HG03520 (cell line): ENCODE results near the gene WFIKKN2.

Experiments
- ATAC-seq: cut with Tn5 transposase; IDR thresholded peaks from one replicate; pipeline ENCODE4 v1.9.1; 2021; ENCODE audit warnings: mild to moderate bottlenecking, moderate library complexity; ENCODE audit not compliant: unreplicated experiment

The WFIKKN2 gene

GRCh38 chr17:50833510-50834428 lies 1.6 kb upstream of the WFIKKN2 start:
- no peak for ATAC-seq

- no peak for ATAC-seq
Observed at GRCh38 chr17:50834429-50835300, 721 bp upstream of the WFIKKN2 start.

GRCh38 chr17:50836826-50837225 lies 1.4 kb downstream of the WFIKKN2 start:
- no peak for ATAC-seq

DNA sequence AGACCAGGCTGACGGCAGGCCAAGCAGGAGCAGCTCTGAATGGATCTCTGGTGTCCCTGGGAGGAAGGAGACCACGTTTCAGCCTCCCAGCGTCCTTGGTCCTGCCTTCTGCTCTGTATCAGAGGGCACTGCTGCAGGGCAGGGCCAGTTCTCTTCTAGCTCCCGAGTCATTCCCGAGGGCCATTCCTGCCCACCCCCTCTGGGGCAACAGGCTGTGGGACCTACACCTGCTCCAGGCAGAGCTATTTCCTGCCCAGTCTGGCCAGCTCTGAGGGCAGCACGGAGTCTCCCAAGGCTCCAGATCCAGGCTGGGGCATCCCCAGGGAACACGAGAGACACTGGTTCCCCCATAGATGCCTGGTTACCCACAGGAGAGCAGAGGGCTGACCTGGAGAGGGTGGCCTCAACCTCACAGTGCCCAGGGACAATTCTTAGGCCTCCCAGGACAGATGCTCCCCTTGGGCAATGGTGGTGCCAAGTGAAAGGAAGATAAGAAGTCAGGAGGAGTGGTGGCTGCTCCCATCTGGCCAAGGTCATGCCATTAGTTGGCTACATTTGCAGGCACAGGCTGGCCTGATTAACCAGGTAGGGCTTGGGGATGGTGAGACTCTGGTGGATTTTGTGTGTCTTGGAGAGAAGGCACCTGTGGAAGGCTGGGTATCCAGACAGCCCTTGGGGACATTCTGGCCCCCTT lies 2.0 kb downstream of the WFIKKN2 start:
- ATAC-seq: no peak

DNA sequence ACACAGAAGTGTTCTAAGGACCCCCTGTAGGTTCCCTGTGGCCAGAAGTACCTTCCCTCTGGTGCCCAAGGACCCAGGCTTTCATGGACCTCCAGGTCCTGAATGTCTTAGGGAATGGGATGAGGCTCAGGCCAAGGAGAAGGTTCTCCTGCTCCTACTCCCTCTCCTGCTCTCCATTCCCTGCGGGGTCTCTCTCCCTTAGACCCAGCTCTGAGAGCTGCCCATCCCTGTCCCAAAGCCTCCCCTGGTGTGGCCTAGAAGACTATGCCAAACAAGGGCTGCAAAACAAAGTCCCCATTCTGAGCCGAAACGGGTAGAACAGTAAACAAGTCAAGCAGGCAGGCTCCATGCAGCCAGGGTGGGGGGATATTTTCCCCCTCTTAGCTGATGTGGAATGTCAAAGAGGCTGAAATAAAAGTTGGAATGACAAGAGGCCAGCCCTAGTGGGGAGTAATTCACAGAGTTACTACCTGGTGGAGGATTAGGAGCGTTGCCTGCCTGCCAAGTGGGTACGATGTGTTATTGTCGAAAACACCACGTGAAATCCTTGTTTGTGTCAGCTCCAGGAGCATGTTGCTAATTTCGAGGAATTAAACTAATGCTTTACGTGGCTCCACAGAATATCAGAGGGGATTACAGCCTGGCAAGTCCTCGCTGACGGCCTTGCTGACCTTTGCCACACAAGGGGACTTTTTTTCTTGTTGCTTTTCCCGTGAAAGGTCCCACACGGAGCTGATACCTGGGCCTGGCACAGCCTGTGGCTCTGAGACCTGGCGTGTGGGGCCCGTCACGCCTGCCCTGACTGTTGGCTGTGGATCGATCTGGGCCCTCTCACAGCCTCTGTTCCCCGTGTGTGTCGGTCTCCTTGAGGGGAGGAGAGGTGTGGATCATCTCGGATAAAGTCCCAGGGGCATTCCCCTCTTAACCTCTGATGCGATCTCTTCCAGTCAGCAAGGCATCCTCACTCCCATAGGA lies 2.9 kb downstream of the WFIKKN2 start:
- no peak for ATAC-seq

DNA sequence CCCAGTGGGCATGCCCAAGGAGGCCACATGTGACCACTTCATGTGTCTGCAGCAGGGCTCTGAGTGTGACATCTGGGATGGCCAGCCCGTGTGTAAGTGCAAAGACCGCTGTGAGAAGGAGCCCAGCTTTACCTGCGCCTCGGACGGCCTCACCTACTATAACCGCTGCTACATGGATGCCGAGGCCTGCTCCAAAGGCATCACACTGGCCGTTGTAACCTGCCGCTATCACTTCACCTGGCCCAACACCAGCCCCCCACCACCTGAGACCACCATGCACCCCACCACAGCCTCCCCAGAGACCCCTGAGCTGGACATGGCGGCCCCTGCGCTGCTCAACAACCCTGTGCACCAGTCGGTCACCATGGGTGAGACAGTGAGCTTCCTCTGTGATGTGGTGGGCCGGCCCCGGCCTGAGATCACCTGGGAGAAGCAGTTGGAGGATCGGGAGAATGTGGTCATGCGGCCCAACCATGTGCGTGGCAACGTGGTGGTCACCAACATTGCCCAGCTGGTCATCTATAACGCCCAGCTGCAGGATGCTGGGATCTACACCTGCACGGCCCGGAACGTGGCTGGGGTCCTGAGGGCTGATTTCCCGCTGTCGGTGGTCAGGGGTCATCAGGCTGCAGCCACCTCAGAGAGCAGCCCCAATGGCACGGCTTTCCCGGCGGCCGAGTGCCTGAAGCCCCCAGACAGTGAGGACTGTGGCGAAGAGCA lies 4.4 kb downstream of the WFIKKN2 start:
- ATAC-seq: no peak

GRCh38 chr17:50840311-50840851 lies 5.0 kb downstream of the WFIKKN2 start:
- no peak for ATAC-seq

DNA sequence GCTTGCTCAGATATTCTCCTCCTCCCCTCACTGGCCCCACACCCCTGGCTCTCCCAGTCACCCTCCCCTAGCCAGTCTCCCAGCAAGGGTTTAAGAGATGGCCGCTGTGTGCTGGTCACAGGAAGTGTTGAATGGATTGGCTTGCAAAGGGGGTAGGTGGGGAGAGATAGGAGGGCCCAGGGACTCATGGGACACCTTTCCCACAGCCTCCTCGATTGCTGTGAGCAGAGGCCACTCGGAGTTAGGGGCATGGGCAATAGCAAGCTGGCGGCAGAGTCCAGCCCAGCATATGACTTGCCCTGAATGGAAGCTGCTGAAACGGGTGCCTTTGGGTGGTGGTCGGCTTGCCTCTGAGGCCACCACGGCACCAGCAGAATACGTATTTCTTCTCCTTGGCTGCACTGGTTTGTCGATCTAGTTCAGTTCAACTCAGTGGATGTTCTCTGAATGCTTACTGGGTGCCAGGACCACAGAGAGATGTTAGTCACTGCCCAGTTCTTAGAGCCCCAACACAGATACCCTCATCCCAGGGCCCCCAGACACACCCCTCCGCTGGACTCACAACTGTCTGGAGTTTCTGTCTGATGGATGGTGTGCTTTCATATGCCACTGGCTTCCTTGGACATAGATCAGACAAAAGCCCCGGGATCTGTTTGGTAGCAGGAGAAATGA lies 6.0 kb downstream of the WFIKKN2 start:
- ATAC-seq: no peak

DNA sequence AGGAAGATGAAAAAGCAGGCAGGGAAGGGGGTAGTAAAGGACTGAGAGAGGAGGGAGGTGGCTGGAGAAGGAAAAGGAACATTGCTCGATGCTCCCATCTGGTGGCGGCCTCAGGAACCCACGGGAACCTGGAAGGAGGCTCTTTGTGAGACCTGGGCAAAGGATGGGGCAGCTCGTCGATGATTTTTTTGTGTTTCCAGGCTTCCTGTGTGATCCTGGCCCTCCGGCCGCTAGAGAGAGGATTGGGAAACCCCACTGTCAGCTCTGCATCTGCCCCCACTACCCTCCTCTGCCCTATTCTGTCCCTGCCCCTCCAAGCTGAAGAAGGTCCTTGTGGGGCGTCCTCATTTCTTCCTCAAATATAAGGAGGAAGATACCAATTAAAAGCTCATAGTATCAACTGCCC lies 6.6 kb downstream of the WFIKKN2 start:
- no peak for ATAC-seq

DNA sequence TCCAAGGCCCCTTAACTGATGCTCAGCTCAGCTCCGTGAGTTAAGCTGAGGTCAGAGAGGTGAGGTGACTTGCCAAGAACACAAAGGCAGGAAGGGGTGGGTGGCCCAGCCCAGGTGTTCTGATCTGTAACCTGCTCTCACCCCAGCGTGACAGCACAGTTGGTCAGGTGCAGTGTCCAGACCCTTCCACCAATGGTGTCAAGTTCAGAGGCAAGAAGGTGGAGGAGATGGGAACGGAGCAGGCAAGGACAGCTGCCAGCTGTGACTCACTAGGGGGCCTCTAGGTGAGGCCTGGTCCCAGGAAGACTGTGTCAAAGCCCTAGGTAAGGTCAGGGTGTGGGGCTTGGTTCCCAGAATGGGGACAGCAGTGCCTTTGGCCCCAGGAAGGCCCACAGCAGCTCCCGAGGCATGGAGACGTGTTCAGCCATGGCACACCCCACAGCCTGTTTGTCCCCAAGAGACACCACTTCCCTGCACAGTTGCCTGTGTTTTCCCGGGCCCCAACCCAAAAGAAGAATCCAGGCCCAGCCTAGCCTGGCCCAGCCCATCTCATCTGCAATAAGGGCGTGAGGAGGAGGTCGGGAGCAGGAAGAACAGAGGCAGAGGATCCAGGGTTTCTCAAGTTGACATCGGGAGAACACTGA lies 7.2 kb downstream of the WFIKKN2 start:
- no peak for ATAC-seq

DNA sequence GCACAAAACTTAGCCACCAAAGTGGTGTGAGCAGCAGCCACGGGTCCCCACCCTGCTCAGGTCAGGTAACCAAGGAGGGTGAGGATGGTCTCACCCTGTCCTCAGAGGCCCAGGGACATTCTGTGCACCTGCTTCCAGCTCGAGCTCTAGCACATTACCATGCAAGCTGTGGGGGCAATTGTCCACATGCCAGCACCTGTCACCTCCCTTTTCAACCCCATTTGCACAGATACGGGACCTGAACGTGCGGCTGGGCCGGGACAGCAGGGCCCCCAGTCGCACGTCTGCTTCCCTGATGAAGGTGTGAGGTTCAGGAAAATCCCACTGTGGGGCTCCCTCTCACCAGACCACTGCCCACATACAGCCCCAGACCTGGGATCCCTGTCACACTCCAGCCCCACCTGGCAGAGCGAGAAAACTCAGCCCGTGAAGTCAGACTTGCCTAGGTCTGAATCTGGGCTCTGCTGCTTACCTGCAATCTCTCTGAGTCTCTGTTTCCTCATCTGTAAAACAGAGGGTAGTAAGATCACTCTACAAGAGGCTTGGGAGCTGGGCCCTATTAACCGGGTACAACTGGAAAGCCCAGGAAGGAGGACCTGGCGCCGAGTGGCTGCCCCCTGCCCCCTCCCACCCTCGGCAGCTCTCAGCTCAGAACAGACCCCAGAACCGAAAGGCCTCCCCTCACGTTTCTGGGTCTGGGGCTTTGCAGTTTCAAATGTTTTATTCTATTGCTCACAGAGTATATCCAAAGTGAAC lies 7.9 kb downstream of the WFIKKN2 start:
- no peak for ATAC-seq

- ATAC-seq: no peak
Observed at GRCh38 chr17:50844117-50844700, 8.8 kb downstream of the WFIKKN2 start.

DNA sequence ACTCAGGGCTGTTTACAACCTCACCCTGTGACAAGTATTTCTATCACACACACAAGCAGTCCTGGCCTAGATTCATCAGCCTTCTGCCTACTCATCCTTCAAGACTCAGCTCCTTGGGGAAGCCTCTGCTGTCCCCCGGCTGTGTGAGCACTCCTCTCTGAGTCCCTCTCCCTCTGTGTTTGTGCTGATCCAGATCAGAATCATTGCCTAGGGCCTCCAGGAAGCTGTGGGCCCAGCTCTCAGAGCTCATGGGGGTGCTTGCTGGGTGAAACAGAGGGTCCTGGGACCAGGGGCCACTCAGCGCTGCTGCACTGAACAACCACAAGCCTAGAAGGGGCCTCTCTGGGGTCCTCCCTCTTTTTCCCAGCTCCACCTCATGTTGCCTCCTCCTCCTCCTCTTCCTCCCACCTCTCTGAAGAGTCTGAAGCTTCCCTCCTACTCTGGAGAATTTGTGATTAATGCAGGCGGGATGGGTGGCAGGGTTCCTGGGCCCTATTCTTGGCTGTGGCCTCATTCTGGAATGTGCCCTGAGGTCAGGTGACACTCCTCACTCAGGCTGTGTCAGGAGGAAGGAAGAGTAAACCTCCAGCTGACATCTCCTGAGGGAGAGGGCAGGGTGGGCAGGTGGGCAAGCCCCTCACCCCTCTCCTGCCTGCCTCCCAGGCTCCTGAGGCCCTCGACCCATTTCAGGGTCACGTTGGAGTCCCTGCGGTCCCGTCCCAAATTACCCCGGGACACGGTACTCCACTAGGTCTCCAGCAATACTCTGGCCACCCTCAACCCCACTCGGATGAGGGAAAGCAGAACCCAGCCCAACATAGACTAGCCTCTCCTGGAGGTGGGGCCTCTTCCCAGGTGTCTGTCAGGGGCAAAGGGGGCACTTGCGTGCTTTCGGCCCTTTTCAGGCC lies 10.1 kb downstream of the WFIKKN2 start:
- no peak for ATAC-seq

DNA sequence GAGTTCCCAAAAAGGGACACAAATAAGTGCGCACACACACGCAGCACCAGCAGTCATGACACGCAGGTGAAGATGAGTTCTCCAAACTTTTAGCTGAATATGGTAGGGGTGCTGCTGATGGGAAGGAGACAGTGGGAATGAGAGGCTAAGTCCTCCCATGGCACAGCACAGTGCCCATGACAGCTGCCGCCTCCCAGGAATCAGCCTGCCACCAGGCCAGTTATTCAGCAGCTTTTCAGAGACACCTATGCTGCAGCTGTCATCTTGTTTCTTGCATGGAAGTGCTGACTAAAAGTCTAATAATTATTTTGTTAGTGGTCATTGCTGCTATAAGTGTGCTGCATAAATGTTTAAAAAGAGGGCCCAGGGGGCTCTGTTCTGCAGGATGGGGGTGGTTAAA lies 12.2 kb downstream of the WFIKKN2 start:
- no peak for ATAC-seq

GRCh38 chr17:50848039-50848438 lies 12.7 kb downstream of the WFIKKN2 start:
- ATAC-seq: no peak

DNA sequence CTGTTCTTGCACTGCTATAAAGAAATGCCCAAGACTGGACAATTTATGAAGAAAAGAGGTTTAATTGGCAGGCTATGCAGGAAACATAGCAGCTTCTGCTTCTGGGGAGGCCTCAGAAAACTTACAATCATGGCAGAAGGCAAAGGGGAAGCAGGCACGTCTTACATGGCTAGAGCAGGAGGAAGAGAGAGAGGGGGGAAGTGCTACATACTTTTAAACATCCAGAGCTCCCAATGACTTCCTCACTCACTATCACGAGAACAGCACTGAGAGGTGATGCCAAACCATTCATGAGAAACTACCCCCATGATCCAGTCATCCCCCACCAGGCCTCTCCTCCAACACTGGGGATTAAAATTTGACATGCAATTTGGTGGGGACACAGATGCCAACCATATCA lies 13.3 kb downstream of the WFIKKN2 start:
- ATAC-seq: no peak
